IMR-90 (cell line): ENCODE results near the gene TANGO6. TPM values are rescaled to one million over a fixed set of nuclear protein-coding genes. Genes with fewer than 3 reads are reported as not detected.

Source experiments
- ATAC-seq: fragments of 200-7000 bp; cut with Tn5 transposase; 2 replicates; pipeline ENCODE4 v1.9.1; 2020; ENCODE audit warnings: low read depth, mild to moderate bottlenecking, moderate library complexity
- BruUV-seq: library from RNA; stranded (reverse); fragments of 400-500 nt; replicated peaks from 2 replicates; lab custom pipeline; 2021; lab: Mats Ljungman, UMichigan
- CTCF ChIA-PET: fragments of 300-600 bp; formaldehyde crosslinking; extraction: SDS; loops from one replicate; lab custom pipeline; 2021; ENCODE audit warnings: antibody characterized with exemption; lab: Yijun Ruan, JAX
- POLR2A ChIA-PET: fragments of 300-600 bp; sonication (Branson Sonifier 250); formaldehyde crosslinking; loops from one replicate; lab custom pipeline; 2022; ENCODE audit warnings: antibody characterized with exemption; ENCODE audit not compliant: unreplicated experiment; lab: Charles Lee
- DNase-seq: peaks from one replicate; pipeline ENCODE4 v3.0.0; 2013
- H2AFZ ChIP-seq: replicated peaks from 2 replicates; pipeline ENCODE3; 2013; ENCODE audit warnings: low read length, mild to moderate bottlenecking; ENCODE audit not compliant: poor library complexity
- H2AK5ac ChIP-seq: 2 replicates; pipeline ENCODE4 v1.6.1; 2013; ENCODE audit warnings: low read depth, low read length, inconsistent platforms
- H2AK9ac ChIP-seq: replicated peaks from 2 replicates; pipeline ENCODE3; 2013; ENCODE audit warnings: mild to moderate bottlenecking, low read depth, low read length, moderate library complexity; ENCODE audit not compliant: poor library complexity
- H2BK120ac ChIP-seq: 2 replicates; pipeline ENCODE4 v1.6.1; 2013; ENCODE audit warnings: low read depth, low read length, inconsistent platforms
- H2BK15ac ChIP-seq: 3 replicates; pipeline ENCODE4 v1.6.1; 2013; ENCODE audit warnings: low read depth, low read length, inconsistent platforms
- H2BK20ac ChIP-seq: 2 replicates; pipeline ENCODE4 v1.6.1; 2013; ENCODE audit warnings: low read depth, mild to moderate bottlenecking, inconsistent platforms, low read length, moderate library complexity
- H2BK5ac ChIP-seq: 2 replicates; pipeline ENCODE4 v1.6.1; 2013; ENCODE audit warnings: mild to moderate bottlenecking, low read depth, low read length, inconsistent platforms; ENCODE audit not compliant: poor library complexity, severe bottlenecking
- H3K14ac ChIP-seq: replicated peaks from 2 replicates; pipeline ENCODE4 v1.6.1; 2013; ENCODE audit warnings: low read depth, low read length, inconsistent platforms
- H3K18ac ChIP-seq: 2 replicates; pipeline ENCODE4 v1.6.1; 2013; ENCODE audit warnings: low read depth, low read length, control low read depth
- H3K23ac ChIP-seq: 2 replicates; pipeline ENCODE4 v1.6.1; 2013; ENCODE audit warnings: low read depth, low read length, inconsistent platforms
- H3K27ac ChIP-seq: 2 replicates; pipeline ENCODE4 v1.5.1; 2013; ENCODE audit warnings: mild to moderate bottlenecking, control low read depth, low read length; ENCODE audit not compliant: insufficient read depth
- H3K27me3 ChIP-seq: 2 replicates; pipeline ENCODE4 v1.6.1; 2013; ENCODE audit warnings: low read length; ENCODE audit not compliant: control insufficient read depth, insufficient read depth
- H3K36me3 ChIP-seq: 2 replicates; pipeline ENCODE4 v1.6.1; 2013; ENCODE audit warnings: low read length, mixed read lengths; ENCODE audit not compliant: control insufficient read depth, insufficient read depth
- H3K4ac ChIP-seq: 2 replicates; pipeline ENCODE4 v1.6.1; 2013; ENCODE audit warnings: low read depth, low read length, inconsistent platforms
- H3K4me1 ChIP-seq: 2 replicates; pipeline ENCODE4 v1.6.1; 2013; ENCODE audit warnings: low read length, mixed read lengths; ENCODE audit not compliant: control insufficient read depth, insufficient read depth
- H3K4me2 ChIP-seq: 2 replicates; pipeline ENCODE4 v1.6.1; 2013; ENCODE audit warnings: low read depth, mild to moderate bottlenecking, control low read depth, low read length, moderate library complexity
- H3K4me3 ChIP-seq: 2 replicates; pipeline ENCODE4 v1.5.1; 2013; ENCODE audit warnings: low read depth, mild to moderate bottlenecking, control low read depth, low read length, moderate library complexity; ENCODE audit not compliant: insufficient read depth
- H3K56ac ChIP-seq: 2 replicates; pipeline ENCODE4 v1.6.1; 2013; ENCODE audit warnings: low read length, inconsistent platforms; ENCODE audit not compliant: insufficient read depth; ENCODE audit errors: extremely low read depth
- H3K79me1 ChIP-seq, 2 experiments: 2 replicates each; pipeline ENCODE4 v1.6.1; 2013; ENCODE audit warnings: low read length in 2 of 2, inconsistent platforms in 1 of 2, low read depth in 1 of 2
- H3K9ac ChIP-seq: 2 replicates; pipeline ENCODE4 v1.6.1; 2013; ENCODE audit warnings: low read depth, low read length, control low read depth
- H3K9me1 ChIP-seq: 2 replicates; pipeline ENCODE4 v1.6.1; 2013; ENCODE audit warnings: low read length, inconsistent platforms; ENCODE audit not compliant: insufficient read depth
- H3K9me3 ChIP-seq: 2 replicates; pipeline ENCODE4 v1.6.1; 2013; ENCODE audit warnings: low read length; ENCODE audit not compliant: control insufficient read depth, insufficient read depth
- H4K20me1 ChIP-seq: 2 replicates; pipeline ENCODE4 v1.6.1; 2013; ENCODE audit warnings: low read length, inconsistent platforms; ENCODE audit not compliant: insufficient read depth
- H4K5ac ChIP-seq: 2 replicates; pipeline ENCODE4 v1.6.1; 2013; ENCODE audit warnings: mild to moderate bottlenecking, low read depth, low read length, control low read depth
- H4K8ac ChIP-seq, 2 experiments: 2 replicates each; pipeline ENCODE4 v1.6.1; 2013; ENCODE audit warnings: low read depth in 2 of 2, low read length in 2 of 2, control low read depth in 1 of 2, inconsistent platforms in 1 of 2
- H4K91ac ChIP-seq: 2 replicates; pipeline ENCODE4 v1.6.1; 2013; ENCODE audit warnings: low read depth, low read length, inconsistent platforms; ENCODE audit not compliant: insufficient read depth
- FOS ChIP-seq: fragments of 150-350 bp; IDR thresholded peaks from 2 replicates; pipeline ENCODE4 v1.6.1; 2016; ENCODE audit warnings: low read depth, low read length
- NFE2L2 ChIP-seq: fragments of 150-350 bp; IDR thresholded peaks from 2 replicates; pipeline ENCODE4 v1.6.1; 2016; ENCODE audit warnings: low read depth, mild to moderate bottlenecking, low read length
- WGBS, 2 experiments: methylation state at CpG; one replicate each; pipeline versions ENCODE4 v1.1.5 to v1.1.7; 2013; ENCODE audit warnings: missing lambda C conversion rate in 2 of 2; ENCODE audit not compliant: insufficient read length in 1 of 2; ENCODE audit errors: extremely low coverage in 2 of 2; 5-methylcytosine and 5-hydroxymethylcytosine counted together
- dilution Hi-C: fragments of 300-500 bp; cut with HindIII; formaldehyde crosslinking; loops from one replicate; pipeline ENCODE4 v1.14.3; 2018; ENCODE audit warnings: low sequenced_read_pairs; ENCODE audit not compliant: unreplicated experiment
- in situ Hi-C: fragments of 300-500 bp; cut with MboI; formaldehyde crosslinking; loops from 3 replicates; pipeline ENCODE4 v1.14.3; 2019; ENCODE audit warnings: low sequenced_read_pairs, inconsistent platforms, mixed read lengths
- intact Hi-C: fragments of 100-400 bp; cut with micrococcal nuclease; formaldehyde crosslinking; loops from 2 replicates; pipeline ENCODE4 v1.10.0; 2022
- polyA plus RNA-seq, 3 experiments: library from polyadenylated mRNA; depleted of rRNA; stranded (reverse); fragments of >200 nt; gene quantifications; 2 replicates each; pipeline ENCODE4 v1.2.3, GENCODE V29; 2012; ENCODE audit warnings: low replicate concordance in 1 of 3
- total RNA-seq: library from RNA; depleted of rRNA; stranded (reverse); fragments of >200 nt; gene quantifications from 2 replicates; pipeline ENCODE4 v1.2.3, GENCODE V29; 2012

The TANGO6 gene
- total and polyA plus RNA-seq, 2 of the 4 experiments (the other 2 are of a cell fraction) = 6.7 to 22.4 TPM

DNA sequence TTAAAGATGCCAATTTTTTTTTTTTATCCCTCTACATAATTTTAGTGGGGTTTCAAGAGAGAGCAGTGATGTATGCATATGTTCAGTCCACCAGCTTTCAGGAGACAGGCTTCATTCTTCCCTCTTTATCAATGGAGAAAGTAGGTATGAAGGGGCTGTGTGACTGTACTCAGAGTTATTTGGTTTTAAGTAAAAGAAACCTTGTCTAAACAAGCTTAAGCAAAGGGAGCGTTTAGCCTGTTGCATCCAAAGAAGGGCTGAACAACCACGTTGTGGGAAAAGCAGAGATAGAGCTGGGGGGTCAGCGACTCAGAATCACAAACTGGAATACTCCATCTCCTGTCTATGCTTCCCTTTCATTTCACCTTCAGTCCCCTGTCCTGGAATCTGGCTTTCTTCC, 211.7 kb downstream of the TANGO6 start:
- Histone ChIP-seq H2AK9ac (no peak overlapping the region), H4K5ac (peak overlapping the region; percentile 4; the same call in 1 of the 2 replicates), H3K23ac (no peak overlapping the region; the same call in 1 of the 2 replicates), H3K14ac (peak overlapping the region; percentile 83; the same call in 1 of the 2 replicates), H3K56ac (no peak overlapping the region), H3K4me3 (no peak overlapping the region), H2AFZ (peak overlapping the region; percentile 53), H3K27me3 (no peaks in the 10 kb centered on the region), H2AK5ac (0 out of 2 replicates have a peak overlapping the region, but pooled peaks have one; percentile 74), H3K79me1 (0 out of 4 replicates have a peak, but pooled peaks cover 0 to 5% of the 10 kb centered on the region in 2 experiments), H2BK120ac (peak overlapping the region; percentile 47; the same call in 1 of the 2 replicates), H3K9ac (no peak overlapping the region), H3K36me3 (no peaks in the 10 kb centered on the region), H3K9me1 (peaks cover 12% of the 10 kb centered on the region; the same call in 1 of the 2 replicates), H3K4me2 (peak overlapping the region; percentile 34), H3K4me1 (peaks cover 11% of the 10 kb centered on the region), H4K8ac (peak overlapping the region in 1 of 2 experiments; percentile 23; a peak in 2 of 4 replicates), H2BK5ac (no peak overlapping the region), H2BK15ac (peak overlapping the region; percentile 49; the same call in 2 of the 3 replicates), H4K91ac (no peak overlapping the region), H3K4ac (peak overlapping the region; percentile 76; the same call in 1 of the 2 replicates), H4K20me1 (no peaks in the 10 kb centered on the region), H3K18ac (peak overlapping the region; percentile 33; the same call in 1 of the 2 replicates), H3K27ac (no peak overlapping the region), H2BK20ac (peak overlapping the region; percentile 17; the same call in 1 of the 2 replicates), H3K9me3 (no peaks in the 10 kb centered on the region)
- POLR2A ChIA-PET = no interaction called here
- intact Hi-C loops (no loop called here), dilution Hi-C loops (no loop called here), in situ Hi-C loops (no loop called here)
- WGBS, 2 experiments = no CpG with 5 or more reads among the region's 3 CpGs
- ATAC-seq = peak; percentile 80
- peak; percentile 80 for DNase-seq
- no TSS peak for BruUV-seq
- CTCF ChIA-PET = no interaction called here
- 0 out of 2 replicates have a peak, but pooled peaks have one; percentile 6 for TF ChIP-seq FOS
- TF ChIP-seq NFE2L2 = no peak
